Peyer's patch (tissue), 4 donors: ENCODE data around the gene BTBD18. TPM values are rescaled to one million over a fixed set of nuclear protein-coding genes. Genes with fewer than 3 reads are reported as not detected.

Experiments used
- DNase-seq, 3 donors: peaks; one replicate each; pipeline ENCODE4 v3.0.0-alpha.2; 2017 to 2019
- H3K27ac ChIP-seq, 4 donors: fragments of 200-600 bp; sonication (generic); one replicate each; pipeline ENCODE4 v1.5.1; 2016 to 2019
- H3K27me3 ChIP-seq, 2 donors: fragments of 200-600 bp; sonication (generic); one replicate each; pipeline ENCODE4 v1.5.1; 2019
- H3K36me3 ChIP-seq, 3 donors: fragments of 200-600 bp; sonication (generic); one replicate each; pipeline ENCODE4 v1.5.1; 2016 to 2019
- H3K4me1 ChIP-seq, 4 donors: fragments of 200-600 bp; sonication (generic); one replicate each; pipeline ENCODE4 v1.5.1; 2016 to 2019
- H3K4me3 ChIP-seq, 4 donors: fragments of 200-600 bp; sonication (generic); 1 replicate in 3 of 4; 2 replicates in 1 of 4; pipeline ENCODE4 v1.5.1; 2016 to 2019; ENCODE audit warnings: mild to moderate bottlenecking in 1 of 4
- H3K9me3 ChIP-seq, 4 donors: fragments of 200-600 bp; sonication (generic); one replicate each; pipeline ENCODE4 v1.5.1; 2016 to 2019; ENCODE audit warnings: mild to moderate bottlenecking in 1 of 4
- CTCF ChIP-seq, 6 experiments: fragments of 450-650 bp in 4 of 6; fragments of 200-600 bp in 2 of 6; sonication (generic) in 1 of 6; IDR thresholded peaks; one replicate each; pipeline ENCODE4 v1.5.1; 2017 to 2019; ENCODE audit warnings: antibody characterized with exemption in 6 of 6, mild to moderate bottlenecking in 3 of 6, moderate library complexity in 1 of 6
- POLR2A ChIP-seq, 2 donors: fragments of 450-650 bp; IDR thresholded peaks; one replicate each; pipeline ENCODE4 v1.5.1; 2017; ENCODE audit warnings: antibody characterized with exemption in 2 of 2, mild to moderate bottlenecking in 2 of 2, moderate library complexity in 2 of 2
- total RNA-seq, 4 donors: library from RNA; depleted of rRNA; stranded (reverse); fragments of >200 nt; gene quantifications; one replicate each; pipeline ENCODE4 v1.1.0, GENCODE V29; 2016

BTBD18 gene
- total RNA-seq, 4 donors from 2014 or later = not detected

DNA sequence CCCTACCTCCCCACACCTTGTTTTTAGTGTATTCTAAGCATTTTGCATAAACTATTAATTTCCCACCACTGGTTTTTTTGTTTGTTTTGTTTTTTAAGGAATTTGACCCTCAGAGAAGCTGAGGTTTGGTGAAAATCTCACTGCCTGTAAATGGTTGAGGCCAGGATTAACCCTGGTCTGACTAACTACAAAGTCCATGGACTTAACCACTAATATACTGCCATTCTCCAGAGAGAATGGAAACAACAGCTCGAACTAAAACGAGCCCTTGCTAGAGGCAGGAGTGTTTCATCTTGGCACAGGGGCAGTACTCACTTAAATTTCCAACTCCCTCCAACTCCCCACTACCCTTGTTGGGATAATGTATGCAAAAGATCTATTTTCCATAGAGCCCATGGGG is 12.9 kb upstream of the BTBD18 start:
- Histone ChIP-seq H3K36me3 (no peaks in the 10 kb centered on the region), H3K4me3 (peak overlapping the region in 3 of 4 donors; percentile 45 to 63 (median 59)), H3K4me1 (peaks cover 0 to 32% (median 0%) of the 10 kb centered on the region in 4 donors), H3K27ac (peak overlapping the region in 3 of 4 donors; percentile 85 to 97 (median 87)), H3K9me3 (no peaks in the 10 kb centered on the region), H3K27me3 (no peaks in the 10 kb centered on the region)
- no peak for TF ChIP-seq CTCF (IDR thresholded peaks at IDR 0.05)
- TF ChIP-seq POLR2A (IDR thresholded peaks at IDR 0.05) = peak in 1 of 2 donors; percentile 10
- DNase-seq = no peak

GRCh38 chr11:57764021-57764420 is 12.4 kb upstream of the BTBD18 start:
- H3K27ac ChIP-seq = peak overlapping the region in 3 of 4 donors; percentile 85 to 97 (median 87)
- no peaks in the 10 kb centered on the region for H3K27me3 ChIP-seq
- H3K4me3 ChIP-seq = peak overlapping the region in 3 of 4 donors; percentile 45 to 63 (median 59)
- peaks cover 0 to 27% (median 0%) of the 10 kb centered on the region in 4 donors for H3K4me1 ChIP-seq
- DNase-seq = no peak
- no peaks in the 10 kb centered on the region for H3K9me3 ChIP-seq
- no peaks in the 10 kb centered on the region for H3K36me3 ChIP-seq
- TF ChIP-seq CTCF (IDR thresholded peaks at IDR 0.05) (no peak), POLR2A (IDR thresholded peaks at IDR 0.05) (no peak)

GRCh38 chr11:57763568-57763967 is 11.9 kb upstream of the BTBD18 start:
- H3K27ac ChIP-seq = peak overlapping the region in 3 of 4 donors; percentile 85 to 97 (median 87)
- H3K27me3 ChIP-seq = no peaks in the 10 kb centered on the region
- TF ChIP-seq POLR2A (IDR thresholded peaks at IDR 0.05) (no peak), CTCF (IDR thresholded peaks at IDR 0.05) (peak in 4 of 6 experiments; percentile 7 to 54 (median 51))
- H3K9me3 ChIP-seq = no peaks in the 10 kb centered on the region
- no peaks in the 10 kb centered on the region for H3K36me3 ChIP-seq
- peaks cover 0 to 23% (median 0%) of the 10 kb centered on the region in 4 donors for H3K4me1 ChIP-seq
- peak overlapping the region in 3 of 4 donors; percentile 45 to 63 (median 59) for H3K4me3 ChIP-seq
- DNase-seq = no peak

DNA sequence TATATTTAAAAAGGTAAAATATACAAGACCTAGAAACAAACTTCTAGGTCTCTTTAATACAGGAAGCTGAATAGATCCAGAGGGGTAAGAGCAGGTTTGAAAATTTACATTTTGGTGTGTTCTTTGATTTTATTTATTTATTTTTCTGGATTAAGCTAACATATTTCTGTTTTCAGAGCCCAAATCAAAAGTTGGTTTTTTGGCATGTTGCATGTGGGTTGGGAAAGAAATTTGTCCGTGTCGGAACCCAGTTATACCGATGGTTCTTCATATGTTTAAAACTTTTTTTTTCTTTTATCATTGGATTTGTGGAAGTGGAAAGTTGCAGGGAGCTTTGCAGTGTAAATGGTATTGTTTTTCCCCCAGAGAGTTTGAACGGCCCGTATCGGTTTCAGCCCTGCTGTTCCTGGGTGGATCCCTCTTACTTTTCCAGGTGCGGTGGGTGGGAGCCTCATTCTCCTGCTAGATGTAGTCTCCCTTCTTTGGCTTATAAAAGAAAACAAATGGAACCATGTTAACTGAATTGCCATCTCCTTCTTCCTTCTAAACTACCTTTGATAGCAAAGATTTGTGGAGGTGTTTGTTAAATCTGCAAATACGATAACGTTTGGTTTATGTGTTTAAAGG is 10.7 kb upstream of the BTBD18 start:
- H3K4me3 ChIP-seq = peak overlapping the region; percentile 25 to 63 (median 52)
- no peaks in the 10 kb centered on the region for H3K9me3 ChIP-seq
- TF ChIP-seq CTCF (IDR thresholded peaks at IDR 0.05) (no peak), POLR2A (IDR thresholded peaks at IDR 0.05) (no peak)
- H3K36me3 ChIP-seq = no peaks in the 10 kb centered on the region
- H3K27me3 ChIP-seq = no peaks in the 10 kb centered on the region
- peaks cover 0 to 21% (median 0%) of the 10 kb centered on the region in 4 donors for H3K4me1 ChIP-seq
- H3K27ac ChIP-seq = peak overlapping the region; percentile 32 to 97 (median 86)
- DNase-seq = no peak

- DNase-seq = peak; percentile 48 to 90 (median 81)
- no peaks in the 10 kb centered on the region for H3K27me3 ChIP-seq
- peaks cover 0 to 19% (median 0%) of the 10 kb centered on the region in 4 donors for H3K4me1 ChIP-seq
- H3K9me3 ChIP-seq = no peaks in the 10 kb centered on the region
- H3K27ac ChIP-seq = peak within 1 kb of the TSS; percentile 32 to 97 (median 86)
- peak within 1 kb of the TSS; percentile 25 to 63 (median 52) for H3K4me3 ChIP-seq
- H3K36me3 ChIP-seq = no peaks in the 10 kb centered on the region
- TF ChIP-seq POLR2A (IDR thresholded peaks at IDR 0.05) (peak; percentile 86 to 97), CTCF (IDR thresholded peaks at IDR 0.05) (peak in 2 of 6 experiments; percentile 14 to 17)
Observed at GRCh38 chr11:57761301-57762234, 9.9 kb upstream of the BTBD18 start, which contains the start of gene CTNND1. TSS of gene CTNND1 (plus strand) at chr11:57761802. CDS start at chr11:57791479, 29,677 bp downstream.
